Right lobe of liver (tissue), 6 donors: Measurements from ENCODE around the gene NETO2. TPM values are rescaled to one million over a fixed set of nuclear protein-coding genes. Genes with fewer than 3 reads are reported as not detected.

Experiments used
- ATAC-seq, 4 donors: fragments of 200-7000 bp; cut with Tn5 transposase; one replicate each; pipeline ENCODE4 v1.9.1; 2020; ENCODE audit warnings: mild to moderate bottlenecking in 4 of 4, moderate library complexity in 4 of 4
- DNase-seq, 3 donors: peaks; one replicate each; pipeline ENCODE4 v3.0.0-alpha.2; 2020
- H3K27ac ChIP-seq, 3 donors: fragments of 200-600 bp; one replicate each; pipeline ENCODE4 v1.8.0; 2022
- H3K27me3 ChIP-seq, 2 donors: fragments of 200-600 bp; one replicate each; pipeline ENCODE4 v1.8.0; 2022
- H3K36me3 ChIP-seq, 4 donors: fragments of 200-600 bp; sonication (generic) in 1 of 4; one replicate each; pipeline versions ENCODE4 v1.5.1 to v1.8.0; 2017 to 2022; ENCODE audit warnings: control low read depth in 1 of 4
- H3K4me1 ChIP-seq, 4 donors: fragments of 200-600 bp; sonication (generic) in 1 of 4; one replicate each; pipeline versions ENCODE4 v1.5.1 to v1.8.0; 2017 to 2022; ENCODE audit warnings: control low read depth in 1 of 4
- H3K4me3 ChIP-seq, 3 donors: fragments of 200-600 bp; one replicate each; pipeline ENCODE4 v1.8.0; 2022
- H3K9me3 ChIP-seq, 4 donors: fragments of 200-600 bp; sonication (generic) in 1 of 4; one replicate each; pipeline versions ENCODE4 v1.5.1 to v1.8.0; 2017 to 2022; ENCODE audit warnings: control low read depth in 1 of 4
- CTCF ChIP-seq, 4 donors: fragments of 200-600 bp in 3 of 4; fragments of 450-650 bp in 1 of 4; IDR thresholded peaks; one replicate each; pipeline versions ENCODE4 v1.5.1 to v1.8.0; 2016 to 2022; ENCODE audit warnings: antibody characterized with exemption in 4 of 4, mild to moderate bottlenecking in 2 of 4
- POLR2A ChIP-seq: fragments of 450-650 bp; IDR thresholded peaks from one replicate; pipeline ENCODE4 v1.6.1; 2017; ENCODE audit warnings: antibody characterized with exemption, mild to moderate bottlenecking
- WGBS: methylation state at CpG from one replicate; pipeline ENCODE4 v1.1.6; 2018; ENCODE audit warnings: low coverage, low lambda C conversion rate; ENCODE audit not compliant: insufficient coverage; ENCODE audit errors: missing lambda C conversion rate; 5-methylcytosine and 5-hydroxymethylcytosine counted together
- intact Hi-C, 2 donors: fragments of 100-400 bp; cut with DNase I; formaldehyde crosslinking; loops; one replicate each; pipeline versions ENCODE4 v1.11.2 to v1.14.1; 2022
- total RNA-seq, 6 experiments: library from RNA; depleted of rRNA in 2 of 6; stranded (reverse); fragments of >200 nt in 2 of 6; fragmentation: NEBNext Ultra II Directional in 3 of 6; extraction: Animal tissue kit (Norgen Biotek cat#: 25700) in 3 of 6; gene quantifications; one replicate each; pipeline versions ENCODE4 v1.1.0 to v1.2.4, GENCODE V29; 2016 to 2023
- donor health status: DM: no; HTN: yes; CAD: no.
- donor health status: DM: no; HTN: no; CAD: no.
- donor health status: DM: no; HTN: no; CAD: no.
- donor health status: DM: no; HTN: yes; CAD: no.
- donor health status: DM: no; HTN: yes; CAD: no.

NETO2 gene
- total RNA-seq, 6 experiments from 2014 or later = 0.29 to 1.6 (median 0.66) TPM

DNA sequence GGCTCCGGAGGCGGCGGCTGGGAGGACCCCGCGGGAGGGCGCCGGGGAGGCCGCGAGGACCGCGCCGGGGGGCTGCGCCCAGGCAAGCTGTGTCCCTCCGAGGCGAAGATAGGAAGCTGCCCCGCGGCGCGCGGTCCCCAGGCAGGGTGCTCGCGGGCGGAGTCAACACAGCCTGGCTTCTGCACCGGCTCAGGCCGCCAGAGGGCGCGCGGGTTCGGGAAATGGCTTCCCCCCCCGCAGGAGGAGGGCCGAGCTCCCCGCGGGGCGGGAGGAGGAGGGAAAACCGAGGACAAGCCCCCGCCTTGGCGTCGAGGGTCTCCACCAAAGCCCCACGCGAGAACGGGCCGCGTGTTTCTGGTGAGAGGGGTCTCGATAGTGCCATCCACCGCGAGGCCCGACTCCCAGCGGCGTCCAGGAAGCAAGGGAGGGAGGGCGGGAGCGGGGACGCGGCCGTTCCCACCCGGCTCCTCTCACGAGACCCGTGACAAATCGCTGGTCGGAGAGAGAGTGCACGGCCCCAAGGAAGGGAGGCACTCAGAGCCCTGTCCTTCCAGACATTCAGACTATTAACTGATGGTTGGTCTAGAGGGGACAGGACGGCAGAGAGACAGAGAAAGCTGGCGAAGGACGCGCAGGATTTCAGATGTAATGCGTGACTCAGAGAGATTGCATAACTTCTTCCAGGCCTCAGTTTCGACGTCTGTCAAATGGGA lies 105.8 kb downstream of the NETO2 start:
- TF ChIP-seq POLR2A (no peak), CTCF (IDR thresholded peaks at IDR 0.05) (peak; percentile 88 to 98 (median 96))
- ATAC-seq (peak; percentile 99 to 100 (median 100)), DNase-seq (peak; percentile 89 to 92 (median 90))
- H3K27me3 ChIP-seq = no peaks in the 10 kb centered on the region
- peak overlapping the region; percentile 56 to 63 (median 58) for H3K4me3 ChIP-seq
- H3K27ac ChIP-seq = peak overlapping the region in 1 of 3 donors; percentile 16
- H3K36me3 ChIP-seq = no peaks in the 10 kb centered on the region
- no peaks in the 10 kb centered on the region for H3K4me1 ChIP-seq
- intact Hi-C loops = loop anchor here in 1 of 2 donors (10.0 kb wide), 1 partner anchor 1107 kb away; no protein-coding TSS in a partner anchor
- no peaks in the 10 kb centered on the region for H3K9me3 ChIP-seq
- 2% methylated on average over 14 of the region's 67 CpGs for WGBS

DNA sequence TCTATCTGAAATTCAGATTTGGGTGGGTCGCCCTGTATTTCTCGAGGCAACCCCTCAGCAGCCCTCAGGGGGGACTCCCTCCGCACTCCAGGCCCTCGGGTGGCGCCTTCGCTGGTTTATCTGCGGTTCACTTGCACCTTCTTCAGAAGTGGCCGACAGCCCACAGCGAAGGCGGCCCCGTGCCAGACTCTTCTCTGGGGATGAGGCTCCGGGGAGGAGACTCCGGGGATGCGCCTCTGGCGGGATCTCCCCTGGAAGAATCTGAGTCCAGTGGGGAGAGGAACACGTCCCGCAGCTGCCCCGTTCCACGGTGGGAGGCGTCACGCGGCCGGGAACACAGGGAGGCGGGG lies 106.4 kb downstream of the NETO2 start:
- ATAC-seq (peak in 3 of 4 donors; percentile 10 to 21 (median 21)), DNase-seq (peak in 2 of 3 donors; percentile 53 to 65)
- TF ChIP-seq CTCF (IDR thresholded peaks at IDR 0.05) (no peak), POLR2A (no peak)
- intact Hi-C loops = loop anchor here in 1 of 2 donors (10.0 kb wide), 1 partner anchor 1107 kb away; no protein-coding TSS in a partner anchor
- H3K4me3 ChIP-seq = peak overlapping the region; percentile 56 to 63 (median 58)
- H3K27ac ChIP-seq = peak overlapping the region in 1 of 3 donors; percentile 16
- no peaks in the 10 kb centered on the region for H3K27me3 ChIP-seq
- no peaks in the 10 kb centered on the region for H3K4me1 ChIP-seq
- no peaks in the 10 kb centered on the region for H3K9me3 ChIP-seq
- no peaks in the 10 kb centered on the region for H3K36me3 ChIP-seq
- WGBS = no CpG with 5 or more reads among the region's 24 CpGs

GRCh38 chr16:47036201-47036600 lies 107.5 kb downstream of the NETO2 start:
- 86% methylated on average over 3 of the region's 5 CpGs for WGBS
- no peak for DNase-seq
- Histone ChIP-seq H3K27me3 (no peaks in the 10 kb centered on the region), H3K4me1 (no peaks in the 10 kb centered on the region), H3K27ac (no peak overlapping the region), H3K36me3 (no peaks in the 10 kb centered on the region), H3K9me3 (no peaks in the 10 kb centered on the region), H3K4me3 (no peak overlapping the region)
- TF ChIP-seq CTCF (IDR thresholded peaks at IDR 0.05) = no peak
- no peak for TF ChIP-seq POLR2A
- intact Hi-C loops = loop anchor here in 1 of 2 donors (10.0 kb wide), 1 partner anchor 1109 kb away; no protein-coding TSS in a partner anchor
- ATAC-seq = no peak

GRCh38 chr16:47035436-47035835 lies 108.3 kb downstream of the NETO2 start:
- TF ChIP-seq POLR2A = no peak
- TF ChIP-seq CTCF (IDR thresholded peaks at IDR 0.05) = no peak
- no peak for ATAC-seq
- no peaks in the 10 kb centered on the region for H3K9me3 ChIP-seq
- WGBS = 83% methylated on average over 8 of the region's 8 CpGs
- no peak overlapping the region for H3K27ac ChIP-seq
- no peaks in the 10 kb centered on the region for H3K4me1 ChIP-seq
- intact Hi-C loops = loop anchor here in 1 of 2 donors (10.0 kb wide), 1 partner anchor 1109 kb away; no protein-coding TSS in a partner anchor
- no peaks in the 10 kb centered on the region for H3K36me3 ChIP-seq
- no peak for DNase-seq
- H3K27me3 ChIP-seq = no peaks in the 10 kb centered on the region
- H3K4me3 ChIP-seq = no peak overlapping the region
